CD4-positive, alpha-beta T cell treated with Interferon gamma for 1 hour (primary cell): ENCODE results near the gene PHLDB3.
A peak's percentile ranks its signal among the peaks of the same experiment; 100 is the strongest.
"Not testable (repeated sequence)": the region's sequence is repeated elsewhere in the genome, so short reads cannot be mapped to it uniquely, and the experiment has no call there.

ENCODE experiments used
- DNase-seq: peaks from one replicate; pipeline ENCODE4 v3.0.0-alpha.2; 2020

The PHLDB3 gene

DNA sequence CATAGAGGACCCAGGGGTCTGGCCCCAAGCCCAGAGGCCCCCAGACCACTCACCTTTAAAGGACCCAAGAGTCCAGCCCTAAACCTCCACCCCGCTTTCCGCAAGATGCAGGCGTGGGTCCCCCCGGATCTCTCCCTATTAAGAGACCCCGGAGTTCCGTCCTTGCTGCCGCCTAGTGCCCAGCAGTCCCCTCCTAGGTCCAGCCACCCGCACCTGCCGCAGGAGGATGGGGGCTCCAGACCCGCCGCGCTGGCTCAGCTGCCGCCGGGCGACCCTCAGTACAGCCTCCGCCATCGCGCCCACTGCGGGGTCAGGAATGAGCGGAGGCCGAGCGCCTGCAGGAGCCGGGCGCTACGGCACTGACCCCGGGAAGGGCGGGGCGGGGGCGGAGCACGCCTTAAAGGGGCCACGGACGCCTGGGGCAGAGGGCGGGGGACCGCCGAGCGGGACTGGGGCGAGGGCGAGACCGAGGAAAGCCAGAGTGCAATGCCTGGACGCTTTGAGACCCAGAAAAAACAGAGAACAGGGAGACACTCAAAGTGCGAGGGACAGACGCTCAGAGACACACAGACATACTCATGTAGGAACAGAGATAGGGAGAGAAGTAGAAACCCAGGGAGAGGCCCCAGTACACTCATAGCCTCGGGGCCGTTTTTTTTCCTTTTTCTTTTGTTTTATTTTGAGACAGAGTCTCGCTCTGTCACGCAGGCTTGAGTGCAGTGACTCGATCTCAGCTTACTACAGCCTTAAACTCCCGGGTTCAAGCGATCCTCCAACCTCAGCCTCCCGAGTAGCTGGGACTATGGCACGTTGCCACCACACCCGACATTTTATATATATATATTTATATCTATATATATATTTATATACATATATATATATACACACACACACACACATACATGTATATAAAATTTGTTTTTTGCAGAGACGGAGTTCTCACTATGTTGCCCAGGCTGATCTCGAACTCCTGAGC is 22.6 kb upstream of the PHLDB3 start, which contains the start of gene ETHE1:
Gene ETHE1 (minus strand): TSS at position 318 of the 976 bp plus-strand sequence. CDS start 24 bp downstream, at position 294.
- peak; percentile 55 for DNase-seq

DNA sequence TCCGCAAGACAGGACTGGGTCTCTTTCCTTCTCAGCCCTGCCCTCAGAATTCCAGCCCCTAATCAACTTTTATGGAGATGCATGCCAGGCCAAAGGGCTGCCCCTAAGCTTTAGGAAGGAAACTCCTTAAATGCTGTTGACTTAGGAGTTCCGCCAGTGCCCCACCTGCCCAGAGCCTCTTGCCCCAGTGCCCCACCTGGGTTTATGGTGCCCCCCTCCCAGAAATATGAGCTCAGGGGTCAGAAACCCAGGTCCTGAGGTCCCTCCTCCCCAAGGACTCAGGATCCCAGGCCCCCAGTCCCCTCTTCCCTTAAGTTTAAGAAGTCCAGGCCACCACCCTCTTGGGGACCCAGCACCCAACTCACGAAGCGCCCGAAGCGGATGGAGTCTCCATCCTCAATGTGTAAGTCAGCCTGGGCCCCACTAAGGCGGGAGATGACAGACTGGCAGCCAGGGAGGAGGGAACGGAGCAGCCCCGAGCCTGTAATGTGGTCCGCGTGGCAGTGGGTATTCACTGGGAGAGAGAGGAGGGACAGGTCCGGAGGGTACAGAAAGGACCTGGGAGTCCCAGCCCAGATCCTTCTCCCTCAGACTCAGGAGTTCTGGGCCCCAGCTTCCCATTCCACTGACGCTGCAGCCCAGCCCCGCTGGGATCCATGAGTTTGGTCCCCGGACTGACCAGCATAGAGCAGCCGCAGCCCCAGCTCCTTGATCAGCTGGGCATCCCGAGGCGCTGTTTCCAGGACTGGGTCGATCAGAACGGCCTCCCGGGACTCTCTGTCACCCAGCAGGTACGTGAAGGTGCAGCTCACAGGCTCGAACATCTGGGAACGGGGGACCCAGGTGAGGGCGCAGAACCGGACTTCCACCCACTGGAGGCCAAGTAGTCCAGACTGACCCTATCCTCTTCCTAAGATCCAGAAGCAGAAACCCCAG is 21.6 kb upstream of the PHLDB3 start:
- no peak for DNase-seq

DNA sequence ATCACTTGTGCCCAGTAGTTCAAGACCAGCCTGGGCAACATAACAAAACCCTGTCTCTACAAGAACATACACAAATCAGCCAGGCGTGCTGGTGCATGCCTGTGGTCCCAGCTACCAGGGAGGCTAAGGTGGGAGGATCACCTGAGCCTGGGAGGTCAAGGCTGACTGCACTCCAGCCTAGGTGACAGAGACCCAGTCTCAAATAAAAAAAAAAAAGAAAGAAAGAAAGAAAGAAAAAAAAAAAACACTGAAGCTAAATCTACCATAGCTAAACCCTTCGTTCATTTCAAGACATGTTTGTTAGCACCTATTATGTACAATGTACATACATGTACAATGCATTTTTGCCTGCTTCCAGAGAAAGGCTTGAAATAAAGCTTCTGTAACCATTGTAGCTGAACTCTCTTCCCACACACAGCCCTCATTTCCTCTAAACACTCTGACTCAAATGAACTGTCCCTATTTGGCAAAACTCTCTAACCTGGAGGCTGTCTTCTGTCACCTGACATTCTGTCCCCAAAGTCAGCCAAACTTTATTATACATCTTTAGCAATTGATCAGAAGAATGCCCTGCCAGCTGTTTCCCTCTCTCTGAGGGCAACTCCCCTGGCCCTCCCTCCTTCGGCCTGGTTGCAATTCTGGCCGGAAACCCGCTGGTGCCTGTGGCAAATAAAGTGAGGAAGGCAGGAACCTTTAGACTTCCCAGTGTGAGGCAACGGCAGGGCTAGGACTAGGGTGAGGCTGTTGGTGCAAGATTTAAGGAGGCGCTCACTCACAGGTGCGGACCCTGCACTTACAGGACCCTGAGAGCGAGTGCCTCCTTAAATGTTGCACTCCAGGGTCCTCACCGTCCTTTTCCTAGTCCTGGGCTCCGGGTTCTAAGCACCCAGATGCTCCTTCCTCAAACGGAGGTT is 20.6 kb upstream of the PHLDB3 start:
- DNase-seq: peak; percentile 38

DNA sequence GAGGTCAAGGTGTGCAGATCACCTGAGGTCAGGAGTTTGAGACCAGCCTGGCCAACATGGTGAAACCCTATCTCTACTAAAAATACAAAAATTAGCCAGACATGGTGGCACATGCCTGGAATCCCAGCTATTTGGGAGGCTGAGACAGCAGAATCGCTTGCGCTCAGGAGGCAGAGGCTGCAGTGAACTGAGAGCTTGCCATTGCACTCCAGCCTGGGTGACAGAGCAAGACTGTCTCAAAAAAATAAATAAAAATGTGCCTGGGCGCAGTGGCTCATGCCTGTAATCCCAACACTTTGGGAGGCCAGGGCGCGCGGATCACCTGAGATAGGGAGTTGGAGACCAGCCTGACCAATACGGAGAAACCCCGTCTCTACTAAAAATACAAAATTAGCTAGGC is 19.1 kb upstream of the PHLDB3 start:
- not testable (repeated sequence) for DNase-seq

DNA sequence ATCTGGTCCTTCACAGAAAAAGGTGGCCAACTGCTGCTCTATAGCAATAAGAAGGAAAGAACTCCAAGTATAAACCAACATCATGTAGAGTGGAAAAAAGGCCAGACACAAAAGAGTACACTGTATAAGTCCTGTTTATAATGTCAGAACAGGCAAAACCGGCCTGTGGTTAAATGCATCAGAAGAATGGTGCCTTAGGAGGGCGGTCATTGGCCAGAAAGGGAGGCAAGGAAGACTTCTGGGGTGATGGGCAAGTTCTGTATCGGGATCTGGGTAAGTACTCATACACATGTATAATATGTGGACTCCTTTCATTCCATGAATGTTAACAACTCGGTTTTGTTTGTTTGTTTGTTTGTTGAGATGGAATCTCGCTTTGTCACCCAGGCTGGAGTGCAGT is 18.4 kb upstream of the PHLDB3 start:
- no peak for DNase-seq

DNA sequence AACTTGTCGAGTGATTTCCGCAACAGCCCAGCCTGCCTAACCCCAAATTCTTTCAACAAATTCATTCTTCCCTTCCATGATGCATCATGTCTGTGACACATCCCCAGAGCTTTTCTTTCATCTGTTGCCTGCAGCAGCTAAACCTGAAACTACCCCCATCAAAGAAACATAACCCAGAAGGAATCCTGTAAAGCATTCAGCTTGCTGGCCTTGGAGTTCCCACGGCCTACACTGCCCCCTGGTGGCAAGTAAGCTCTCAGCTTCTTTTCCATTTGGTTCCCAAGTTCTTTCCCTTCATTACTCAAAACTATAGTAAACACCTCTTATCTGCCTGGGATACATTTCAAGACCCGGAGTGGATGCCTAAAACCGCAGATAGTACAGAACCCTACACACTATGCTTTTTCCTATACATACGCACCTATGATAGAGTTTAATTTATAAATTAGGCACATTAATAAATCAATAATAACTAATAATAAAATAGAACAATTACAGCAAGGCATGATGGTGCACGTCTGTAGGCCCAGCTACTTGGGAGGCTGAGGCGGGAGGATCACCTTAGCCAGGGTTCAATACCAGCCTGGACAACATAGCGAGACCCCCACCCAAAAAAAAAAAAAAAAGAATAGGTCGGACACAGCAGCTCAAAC is 15.0 kb upstream of the PHLDB3 start:
- peak; percentile 71 for DNase-seq

DNA sequence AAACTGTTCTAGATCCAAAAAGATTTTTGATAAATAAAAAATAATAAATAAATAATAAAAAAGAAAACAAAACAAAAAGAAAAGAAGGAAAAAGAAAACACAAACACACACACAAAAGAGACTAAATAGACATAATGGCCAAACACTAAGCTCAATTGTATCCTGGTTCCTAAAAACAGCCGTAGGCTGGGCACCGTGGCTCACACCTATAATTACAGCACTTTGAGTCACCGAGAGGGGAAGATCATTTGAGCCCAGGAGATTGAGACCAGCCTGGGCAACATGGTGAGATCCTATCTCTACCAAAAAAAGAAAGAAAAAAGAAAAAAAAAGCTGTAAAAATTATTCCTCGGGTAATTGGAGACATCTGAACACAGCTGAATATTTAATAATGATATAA is 13.5 kb upstream of the PHLDB3 start:
- no peak for DNase-seq

DNA sequence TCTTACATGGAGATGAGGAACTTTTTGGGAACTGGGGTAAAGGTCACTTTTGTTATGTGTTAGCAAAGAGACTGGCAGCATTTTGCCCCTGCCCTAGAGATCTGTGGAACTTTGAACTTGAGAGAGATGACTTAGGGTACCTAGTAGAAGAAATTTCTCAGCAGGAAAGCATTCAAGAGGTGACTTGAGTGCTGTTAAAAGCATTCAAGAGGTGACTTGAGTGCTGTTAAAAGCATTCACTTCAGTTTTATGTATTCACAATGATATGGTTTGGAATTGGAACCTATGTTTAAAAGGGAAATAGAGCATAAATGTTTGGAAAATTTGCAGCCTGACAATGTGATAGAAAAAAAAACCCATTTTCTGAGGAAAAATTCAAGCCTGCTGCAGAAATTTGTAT is 7.9 kb upstream of the PHLDB3 start:
- DNase-seq: not testable (repeated sequence)

DNA sequence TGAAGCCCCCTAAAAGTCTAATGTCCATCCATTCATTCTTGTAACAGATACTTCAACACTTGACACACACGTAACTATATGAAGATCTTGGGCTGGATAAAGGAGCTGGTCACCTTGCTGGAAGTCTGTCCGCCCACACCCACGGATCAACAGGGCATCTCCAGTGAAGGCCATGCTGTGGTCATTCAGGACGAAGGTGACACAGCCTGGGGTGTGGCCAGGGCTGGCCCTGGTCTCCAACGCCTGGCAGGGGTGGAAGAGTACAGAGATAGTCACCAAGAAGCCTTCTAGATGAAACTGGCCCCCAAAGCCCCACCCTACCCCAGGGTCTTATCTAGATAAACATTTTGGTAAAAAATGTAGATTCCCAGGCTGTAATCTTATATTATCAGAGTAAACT is 6.8 kb upstream of the PHLDB3 start:
- no peak for DNase-seq

DNA sequence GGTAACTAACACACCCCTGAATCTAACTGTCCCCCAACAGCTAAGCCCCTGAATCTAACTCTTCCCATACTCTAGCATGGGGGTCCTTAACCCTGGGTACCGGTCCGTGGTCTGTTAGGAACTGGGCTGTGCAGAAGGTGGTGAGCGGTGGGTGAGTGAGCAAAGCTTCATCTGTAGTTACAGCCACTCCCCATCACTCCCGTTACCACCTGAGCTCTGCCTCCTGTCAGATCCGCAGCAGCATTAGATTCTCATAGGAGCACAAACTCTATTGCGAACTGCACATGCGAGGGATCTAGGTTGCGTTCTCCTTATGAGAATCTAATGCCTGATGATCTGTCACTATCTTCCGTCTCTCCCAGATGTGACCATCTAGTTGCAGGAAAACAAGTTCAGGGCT is 6.2 kb upstream of the PHLDB3 start:
- DNase-seq: no peak

DNA sequence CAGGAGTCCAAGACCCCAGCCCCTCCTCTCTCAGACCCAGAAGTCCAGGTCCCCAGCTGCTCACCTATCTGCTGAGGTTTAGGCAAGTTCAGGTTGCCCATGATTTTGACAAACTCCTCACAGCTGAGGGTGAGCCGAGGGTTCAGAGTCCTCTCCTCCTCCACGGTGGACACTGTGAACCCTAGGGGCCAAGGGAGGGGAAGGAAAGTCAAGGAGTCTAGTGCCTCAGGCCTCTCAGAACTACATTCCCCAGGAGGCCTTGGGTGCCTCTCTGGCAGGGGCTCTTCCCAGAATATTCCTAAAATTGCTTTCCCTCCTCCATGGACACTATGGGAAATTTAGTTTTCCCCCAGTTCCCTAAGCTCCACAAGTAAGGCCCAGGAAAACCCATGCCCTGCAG is 3.3 kb upstream of the PHLDB3 start:
- DNase-seq: no peak

DNA sequence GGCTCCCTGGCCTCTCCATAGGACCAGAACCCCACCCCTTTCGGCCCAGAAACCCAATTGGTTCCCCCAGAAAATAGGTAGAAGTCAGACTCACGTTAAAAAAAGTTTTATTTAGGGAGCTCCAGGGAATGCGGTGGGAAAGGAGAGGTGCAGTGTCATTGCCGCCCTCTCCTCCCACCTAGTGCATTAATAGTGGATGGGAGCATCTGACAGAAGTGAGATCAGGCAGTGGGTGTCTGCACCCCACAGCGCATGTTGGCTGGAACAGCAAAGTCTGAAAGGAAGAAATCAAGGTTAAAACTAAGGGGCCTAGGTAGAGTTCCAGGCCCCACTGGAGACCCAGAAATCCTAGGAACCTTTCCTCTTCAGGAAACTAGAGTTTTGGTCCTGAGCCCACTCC is 2.1 kb upstream of the PHLDB3 start:
- DNase-seq: no peak

DNA sequence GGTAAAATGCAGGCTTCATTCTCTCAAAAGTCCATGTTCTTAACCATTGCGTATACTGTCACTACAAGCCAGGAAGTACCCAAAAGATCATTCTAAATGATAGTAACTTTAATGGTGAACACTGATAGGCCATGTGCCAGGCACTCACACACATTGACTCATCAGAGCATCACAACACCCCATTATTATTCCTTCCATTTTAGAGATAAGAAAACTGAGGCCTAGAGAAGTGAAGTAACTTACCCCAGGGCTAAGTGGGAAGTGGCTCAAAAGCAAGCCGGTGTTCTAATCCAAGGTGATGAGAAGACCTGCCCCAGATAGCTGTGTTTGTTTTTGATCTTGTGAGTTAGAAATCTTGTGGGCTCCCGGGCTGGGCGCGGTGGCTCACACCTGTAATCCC is 1.4 kb upstream of the PHLDB3 start:
- no peak for DNase-seq

DNA sequence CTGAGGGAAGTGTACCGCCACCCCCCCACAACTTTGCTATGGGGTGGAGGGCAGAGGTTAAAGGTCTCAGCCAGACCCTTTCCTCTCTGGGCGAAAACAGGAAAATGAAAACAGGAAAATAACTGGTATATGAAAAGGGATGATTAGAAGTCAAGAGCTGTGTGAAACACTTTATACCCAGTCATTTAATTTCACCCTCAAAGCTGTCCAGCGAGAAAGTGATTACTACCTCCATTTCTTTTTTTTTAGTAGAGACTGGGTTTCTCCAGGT is 575 bp upstream of the PHLDB3 start:
- DNase-seq: no peak

DNA sequence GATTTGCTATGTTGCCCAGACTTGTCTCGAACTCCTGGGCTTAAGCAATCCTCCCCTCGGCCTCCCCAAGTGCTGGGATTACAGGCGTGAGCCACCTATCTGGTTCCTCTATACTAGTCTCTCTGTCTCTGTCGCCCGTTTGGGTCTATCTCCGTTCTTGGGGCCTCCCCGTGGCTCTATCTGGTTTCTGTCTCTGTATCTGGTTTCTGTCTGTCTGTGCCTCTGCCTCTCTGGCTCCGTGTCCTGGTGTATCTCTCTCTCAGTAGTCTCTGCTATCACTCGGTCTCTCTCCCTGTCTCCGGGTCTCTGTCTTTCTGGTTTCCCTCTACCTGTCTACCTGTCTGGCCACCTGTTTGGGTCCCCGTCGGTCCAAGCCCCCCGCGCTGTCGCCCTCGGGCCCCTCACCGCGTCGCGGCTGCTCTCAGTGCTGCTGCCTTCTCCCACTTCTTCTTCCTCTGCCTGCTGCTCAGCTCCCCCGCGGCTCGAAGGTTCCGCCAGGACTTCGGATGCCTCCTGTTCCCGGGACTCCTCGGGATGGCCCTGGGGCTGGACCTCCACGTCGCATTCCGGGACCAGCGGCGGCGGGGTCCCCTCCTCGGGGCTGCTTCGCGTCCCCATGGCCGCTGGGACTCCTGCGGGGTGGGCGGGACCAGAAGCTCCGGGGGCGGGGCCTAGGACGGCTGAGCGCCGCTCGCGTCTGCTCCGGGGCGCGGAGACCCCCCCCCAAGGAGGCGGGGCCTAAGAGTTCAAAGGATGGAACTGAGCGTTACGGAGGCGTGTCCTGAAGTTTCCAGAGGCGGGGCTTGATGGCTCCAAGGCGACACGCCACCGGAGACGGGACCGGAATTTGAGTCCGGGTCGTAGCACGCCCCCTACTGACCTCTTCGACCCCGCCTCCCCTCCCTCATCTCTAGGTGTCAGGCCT is 783 bp downstream of the PHLDB3 start:
- peak; percentile 97 for DNase-seq

DNA sequence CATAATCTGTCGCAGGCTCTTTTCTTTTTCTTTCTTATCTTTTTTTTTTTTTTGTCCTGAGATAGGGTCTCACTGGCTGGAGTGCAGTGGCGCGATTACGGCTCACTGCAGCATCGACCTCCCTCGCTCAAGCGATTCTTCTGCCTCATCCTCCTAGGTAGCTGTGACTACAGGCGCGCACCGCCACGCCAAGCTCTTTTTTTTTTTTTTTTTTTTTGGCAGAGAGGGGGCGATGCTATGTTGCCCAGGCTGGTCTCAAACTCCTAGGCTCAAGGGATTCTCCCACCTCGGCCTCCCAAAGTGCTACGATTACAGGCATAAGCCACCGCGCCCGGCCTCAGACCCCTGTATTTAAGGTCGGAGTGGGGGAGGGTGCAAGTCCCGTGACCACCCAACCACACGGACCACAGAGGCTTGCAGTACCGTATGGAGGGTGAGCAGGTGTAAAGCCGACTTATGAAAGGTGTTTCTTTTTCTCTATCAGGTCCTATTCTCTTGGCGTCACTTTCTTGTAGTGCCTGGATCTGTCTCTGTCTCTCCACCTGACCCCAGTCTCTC is 2.0 kb downstream of the PHLDB3 start:
- DNase-seq: no peak

DNA sequence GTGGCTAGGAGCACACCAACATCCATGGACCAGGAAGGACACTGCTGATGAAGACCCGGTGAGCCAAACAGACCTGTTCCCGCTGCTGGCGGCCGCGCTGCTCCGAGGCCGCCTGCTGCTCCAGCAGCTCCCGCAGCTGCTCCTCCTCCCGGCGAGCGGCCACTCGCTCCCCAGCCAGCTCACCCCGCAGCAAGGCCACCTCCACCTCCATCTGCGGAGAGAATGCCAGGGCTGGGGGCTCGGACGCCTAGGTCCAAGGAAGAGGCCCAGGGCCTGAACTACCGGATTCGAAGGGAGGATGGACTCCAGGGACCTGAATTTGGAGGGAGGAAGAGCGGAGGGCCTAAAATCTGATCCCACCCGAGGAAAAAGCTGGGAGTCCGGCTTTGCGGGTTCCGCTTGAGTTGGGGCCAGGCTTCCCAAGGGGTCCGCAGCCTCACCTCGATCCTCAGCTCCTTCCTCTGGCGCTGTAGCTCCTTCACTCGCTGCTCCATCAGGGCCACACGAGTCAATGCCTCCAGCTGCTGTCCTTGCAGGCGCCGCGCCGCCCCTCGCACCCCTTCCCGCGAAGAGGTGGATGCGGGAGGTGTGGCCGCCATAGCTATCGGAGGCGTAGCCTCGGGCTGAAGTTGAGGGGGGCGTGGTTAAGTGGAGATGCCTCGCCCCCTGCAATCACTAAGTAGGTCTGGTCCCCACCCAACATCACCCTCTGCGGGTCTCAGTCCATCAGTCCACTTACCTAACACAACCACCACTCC is 2.7 kb downstream of the PHLDB3 start:
- DNase-seq: no peak

DNA sequence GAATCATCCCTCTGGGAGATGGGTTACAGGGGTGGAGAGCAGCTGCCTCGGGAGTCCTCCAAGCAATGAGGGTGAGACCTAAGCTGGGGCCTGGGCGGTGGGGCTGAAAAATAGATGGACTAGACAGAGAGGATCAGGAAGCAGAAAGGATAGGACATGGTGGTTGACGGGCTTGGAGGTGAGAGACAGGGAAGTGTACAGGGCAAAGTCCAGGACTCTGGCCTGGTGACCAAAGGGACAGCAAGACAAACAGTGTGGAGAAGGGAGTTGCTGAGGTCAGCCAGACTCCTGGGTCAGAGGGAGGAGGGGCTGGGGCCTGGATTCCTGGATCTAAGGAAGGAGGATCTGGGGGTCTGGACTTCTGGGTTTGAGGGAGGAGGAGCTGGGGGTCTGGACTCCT is 5.5 kb downstream of the PHLDB3 start:
- DNase-seq: no peak

DNA sequence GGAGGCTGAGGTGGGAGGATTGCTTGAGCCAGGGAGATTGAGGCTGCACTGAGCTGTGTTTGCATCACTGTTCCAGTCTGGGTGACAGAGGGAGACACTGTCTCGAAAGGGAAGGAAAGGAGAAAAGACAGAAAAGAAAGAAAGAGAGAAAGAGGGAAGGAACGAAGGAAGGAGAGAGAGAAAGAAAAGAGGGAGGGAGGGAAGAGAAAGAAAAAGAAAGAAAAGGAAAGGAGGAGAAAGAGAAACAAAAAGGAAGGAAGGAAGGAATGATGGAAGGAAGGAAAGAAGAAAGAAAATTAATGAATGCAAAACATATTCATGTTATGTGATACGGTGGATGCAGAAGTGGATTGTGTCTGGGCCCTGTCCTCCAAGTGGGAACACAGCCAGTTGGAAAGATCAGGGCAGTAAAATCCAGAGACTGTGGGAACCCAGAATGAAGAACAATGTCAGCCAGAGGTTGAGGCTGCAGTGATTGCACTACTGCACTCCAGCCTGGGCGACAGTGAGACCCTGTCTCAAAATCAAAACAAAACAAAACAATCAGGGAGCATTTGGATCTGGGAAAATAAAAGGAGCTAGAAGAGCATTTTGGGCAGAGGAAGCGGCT is 6.2 kb downstream of the PHLDB3 start:
- no peak for DNase-seq

DNA sequence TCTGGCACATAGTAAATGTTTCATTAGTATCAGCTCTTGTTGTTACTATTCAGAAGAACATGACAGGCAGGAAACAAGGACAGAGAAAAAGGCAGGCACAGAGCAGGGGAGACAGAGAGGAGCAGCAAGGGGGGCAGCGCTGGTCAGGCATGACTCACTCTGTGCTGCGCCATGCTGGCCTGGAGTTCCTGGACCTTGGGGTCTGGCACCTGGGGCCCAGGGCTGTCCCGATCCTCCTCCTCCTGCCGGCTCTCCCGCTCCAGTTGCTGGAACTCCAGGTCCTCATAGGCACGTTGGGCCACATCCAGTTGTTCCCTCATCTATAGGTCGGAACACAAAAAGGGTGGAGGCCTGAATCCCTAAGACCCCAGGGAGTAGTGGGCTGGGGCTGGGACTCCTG is 7.6 kb downstream of the PHLDB3 start:
- no peak for DNase-seq
